GM12878 (cell line): ENCODE measurements around the gene TM7SF3.

Source experiments
- GABPA ChIP-seq: IDR thresholded peaks from 2 replicates; pipeline ENCODE4 v1.6.1; 2014; ENCODE audit warnings: antibody characterized with exemption, low read depth, mild to moderate bottlenecking, inconsistent platforms
- HCFC1 ChIP-seq: fragments of 150-350 bp; IDR thresholded peaks from 2 replicates; pipeline ENCODE4 v1.6.1; 2014; ENCODE audit warnings: low read length
- POLR2A ChIP-seq: IDR thresholded peaks from 2 replicates; pipeline ENCODE4 v1.6.1; 2011; ENCODE audit warnings: low read depth, mild to moderate bottlenecking, low read length
- RAD21 ChIP-seq: IDR thresholded peaks from 2 replicates; pipeline ENCODE4 v1.6.1; 2011; ENCODE audit warnings: mild to moderate bottlenecking, low read depth, low read length, moderate library complexity; ENCODE audit not compliant: insufficient read depth
- SMC3 ChIP-seq: IDR thresholded peaks from 2 replicates; pipeline ENCODE4 v1.6.1; 2011; ENCODE audit warnings: low read length, improper control_type of control experiment, borderline replicate concordance
- TCF7 ChIP-seq: IDR thresholded peaks from 2 replicates; pipeline ENCODE4 v1.6.1; 2014; ENCODE audit warnings: antibody characterized with exemption, borderline replicate concordance
- TF ChIP-seq, protein P1 (sequence below), 3 experiments: IDR thresholded peaks in 2 of 3; conservative IDR thresholded peaks in 1 of 3; 2 replicates each; pipeline ENCODE4 v1.5.1; 2011; ENCODE audit warnings: low read depth in 3 of 3, low read length in 3 of 3, mild to moderate bottlenecking in 3 of 3, control low read depth in 2 of 3, moderate library complexity in 2 of 3, inconsistent platforms in 1 of 3, mixed read lengths in 1 of 3; ENCODE audit not compliant: control insufficient read depth in 2 of 3, insufficient read depth in 1 of 3; ENCODE audit errors: extremely low read depth in 1 of 3

GRCh38 chr12:27031531-27031930, 17.3 kb upstream of the TM7SF3 start:
- TF ChIP-seq TCF7 (no peak), SMC3 (no peak), RAD21 (no peak), HCFC1 (no peak), POLR2A (no peak), GABPA (no peak)
- TF ChIP-seq, protein P1, sequence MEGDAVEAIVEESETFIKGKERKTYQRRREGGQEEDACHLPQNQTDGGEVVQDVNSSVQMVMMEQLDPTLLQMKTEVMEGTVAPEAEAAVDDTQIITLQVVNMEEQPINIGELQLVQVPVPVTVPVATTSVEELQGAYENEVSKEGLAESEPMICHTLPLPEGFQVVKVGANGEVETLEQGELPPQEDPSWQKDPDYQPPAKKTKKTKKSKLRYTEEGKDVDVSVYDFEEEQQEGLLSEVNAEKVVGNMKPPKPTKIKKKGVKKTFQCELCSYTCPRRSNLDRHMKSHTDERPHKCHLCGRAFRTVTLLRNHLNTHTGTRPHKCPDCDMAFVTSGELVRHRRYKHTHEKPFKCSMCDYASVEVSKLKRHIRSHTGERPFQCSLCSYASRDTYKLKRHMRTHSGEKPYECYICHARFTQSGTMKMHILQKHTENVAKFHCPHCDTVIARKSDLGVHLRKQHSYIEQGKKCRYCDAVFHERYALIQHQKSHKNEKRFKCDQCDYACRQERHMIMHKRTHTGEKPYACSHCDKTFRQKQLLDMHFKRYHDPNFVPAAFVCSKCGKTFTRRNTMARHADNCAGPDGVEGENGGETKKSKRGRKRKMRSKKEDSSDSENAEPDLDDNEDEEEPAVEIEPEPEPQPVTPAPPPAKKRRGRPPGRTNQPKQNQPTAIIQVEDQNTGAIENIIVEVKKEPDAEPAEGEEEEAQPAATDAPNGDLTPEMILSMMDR (IDR thresholded peaks at IDR 0.05 in 2 of 3, conservative IDR thresholded peaks at IDR 0.05 in 1 of 3; ENCODE audit: control insufficient read depth in 2 of 3, extremely low read depth in 1 of 3, insufficient read depth in 1 of 3, low read depth in 3 of 3, low read length in 3 of 3): no peak
